Stomach smooth muscle (tissue), 2 donors: ENCODE data around the gene CRABP2.
A peak's percentile ranks its signal among the peaks of the same experiment; 100 is the strongest.

ENCODE experiments used
- H3K27ac ChIP-seq: one replicate; pipeline ENCODE4 v1.7.0; 2013; ENCODE audit warnings: mild to moderate bottlenecking, low read length, inconsistent platforms
- H3K27me3 ChIP-seq, 2 donors: one replicate each; pipeline ENCODE4 v1.7.0; 2013; ENCODE audit warnings: low read length in 2 of 2; ENCODE audit not compliant: insufficient read depth in 2 of 2, control insufficient read depth in 1 of 2
- H3K36me3 ChIP-seq, 2 donors: one replicate each; pipeline ENCODE4 v1.7.0; 2013; ENCODE audit warnings: low read length in 2 of 2; ENCODE audit not compliant: control insufficient read depth in 2 of 2, insufficient read depth in 2 of 2
- H3K4me1 ChIP-seq: one replicate; pipeline ENCODE4 v1.7.0; 2013; ENCODE audit warnings: low read length; ENCODE audit not compliant: control insufficient read depth, insufficient read depth
- H3K4me3 ChIP-seq, 2 donors: one replicate each; pipeline ENCODE4 v1.7.0; 2013; ENCODE audit warnings: low read length in 2 of 2
- H3K9ac ChIP-seq, 2 donors: one replicate each; pipeline ENCODE4 v1.7.0; 2013; ENCODE audit warnings: low read length in 2 of 2, mild to moderate bottlenecking in 1 of 2
- H3K9me3 ChIP-seq, 2 donors: one replicate each; pipeline ENCODE4 v1.7.0; 2013; ENCODE audit warnings: low read length in 2 of 2; ENCODE audit not compliant: control insufficient read depth in 2 of 2
- donor health status: healthy.
- donor health status: Pancreatic carcinoma.

CRABP2 gene

DNA sequence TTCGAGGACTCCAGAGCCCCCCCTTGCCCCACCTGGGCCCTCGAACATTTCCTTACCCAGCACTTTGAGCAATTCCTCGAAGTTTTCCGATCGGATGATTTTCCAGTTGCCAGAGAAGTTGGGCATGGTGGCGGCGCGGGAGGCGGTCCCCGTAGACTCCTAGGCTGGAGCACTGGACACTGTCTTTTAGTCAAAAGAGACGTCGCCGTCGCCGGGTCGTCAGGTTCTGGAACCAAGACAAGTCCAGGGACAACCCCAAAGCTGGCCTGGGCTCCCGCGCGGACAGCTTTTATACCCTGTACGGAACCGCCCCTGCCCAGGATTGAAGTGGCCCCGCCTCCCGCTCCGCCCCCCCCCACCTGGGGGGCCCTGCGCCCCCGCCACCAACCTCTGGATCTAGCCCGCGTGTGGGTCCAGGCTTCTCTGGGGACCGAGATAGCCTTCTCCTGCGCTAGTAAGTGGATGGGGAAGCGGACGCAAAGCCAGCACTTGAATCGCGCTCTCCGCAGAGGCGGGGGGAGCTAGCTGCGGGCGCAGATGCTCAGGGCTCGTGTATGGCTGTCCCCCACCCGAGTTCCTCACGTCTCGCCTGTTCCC, at the start of gene CRABP2:
Gene CRABP2 (minus strand): TSS at position 263 of the 597 bp plus-strand sequence. CDS start 137 bp downstream, at position 126.
- Histone ChIP-seq H3K9me3 (no peaks in the 10 kb centered on the region), H3K27ac (peak within 1 kb of the TSS; percentile 67), H3K4me1 (peaks cover 52% of the 10 kb centered on the region), H3K4me3 (peak within 1 kb of the TSS; percentile 63 to 74), H3K9ac (peak within 1 kb of the TSS; percentile 71 to 76), H3K36me3 (no peaks in the 10 kb centered on the region), H3K27me3 (peaks cover 0 to 12% of the 10 kb centered on the region in 2 donors)

DNA sequence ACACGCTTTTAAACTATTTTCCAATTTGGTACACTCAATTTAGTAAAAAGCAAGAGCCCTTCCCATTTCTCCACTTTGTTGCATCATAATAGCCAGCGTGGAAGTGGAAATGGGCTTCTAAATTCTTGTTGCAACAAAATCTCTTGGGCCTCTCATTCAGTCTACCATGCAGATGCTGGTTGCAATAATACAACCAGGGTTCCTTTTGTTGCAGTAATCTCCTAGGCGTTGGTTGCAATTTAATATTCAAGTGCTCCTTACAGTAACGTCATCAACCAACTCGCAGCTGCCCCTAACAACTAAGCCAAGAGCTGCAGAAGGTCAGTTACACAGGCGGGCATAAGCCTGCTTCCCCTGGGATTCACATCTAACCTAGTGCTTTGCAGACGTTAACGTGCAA, 48.8 kb upstream of the CRABP2 start:
- H3K27me3 ChIP-seq: no peaks in the 10 kb centered on the region
- no peak overlapping the region for H3K27ac ChIP-seq
- no peaks in the 10 kb centered on the region for H3K9me3 ChIP-seq
- H3K9ac ChIP-seq: no peak overlapping the region
- H3K36me3 ChIP-seq: no peaks in the 10 kb centered on the region
- peaks cover 25% of the 10 kb centered on the region for H3K4me1 ChIP-seq
- no peak overlapping the region for H3K4me3 ChIP-seq

DNA sequence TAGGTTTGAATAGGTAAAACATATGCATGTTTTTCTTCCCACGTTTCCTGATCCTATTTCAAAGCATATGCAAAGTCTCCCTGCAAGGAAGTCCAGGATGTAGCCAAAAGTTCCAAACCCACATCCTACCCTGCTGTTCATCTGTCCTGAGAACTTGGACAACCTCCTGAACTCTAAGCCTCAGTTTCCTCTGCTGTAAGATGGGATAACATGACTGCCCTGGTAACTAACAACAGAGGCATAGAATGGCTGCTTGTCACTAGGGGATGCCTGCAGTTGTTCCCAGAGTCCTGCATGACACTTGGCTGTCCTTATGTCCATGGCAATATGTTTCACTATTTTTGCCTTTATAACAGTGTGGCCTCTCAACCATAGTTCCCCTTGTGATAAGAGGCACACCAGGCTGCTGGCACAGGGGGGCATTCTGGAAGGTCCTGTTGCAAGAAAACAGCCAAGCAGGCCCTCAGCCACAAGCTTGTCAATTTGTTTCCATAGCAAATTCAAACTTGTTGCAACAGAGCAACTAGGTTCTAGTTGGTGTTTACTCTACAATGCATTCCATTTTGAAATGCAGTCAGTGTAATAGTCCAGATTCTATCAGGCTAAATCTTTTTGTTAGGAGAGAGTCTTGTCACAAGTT, 47.6 kb upstream of the CRABP2 start:
- peaks cover 38% of the 10 kb centered on the region for H3K4me1 ChIP-seq
- H3K9ac ChIP-seq: peak overlapping the region; percentile 83 to 93
- H3K9me3 ChIP-seq: no peaks in the 10 kb centered on the region
- H3K4me3 ChIP-seq: peak overlapping the region; percentile 90 to 95
- peak overlapping the region; percentile 18 for H3K27ac ChIP-seq
- no peaks in the 10 kb centered on the region for H3K27me3 ChIP-seq
- H3K36me3 ChIP-seq: no peaks in the 10 kb centered on the region

DNA sequence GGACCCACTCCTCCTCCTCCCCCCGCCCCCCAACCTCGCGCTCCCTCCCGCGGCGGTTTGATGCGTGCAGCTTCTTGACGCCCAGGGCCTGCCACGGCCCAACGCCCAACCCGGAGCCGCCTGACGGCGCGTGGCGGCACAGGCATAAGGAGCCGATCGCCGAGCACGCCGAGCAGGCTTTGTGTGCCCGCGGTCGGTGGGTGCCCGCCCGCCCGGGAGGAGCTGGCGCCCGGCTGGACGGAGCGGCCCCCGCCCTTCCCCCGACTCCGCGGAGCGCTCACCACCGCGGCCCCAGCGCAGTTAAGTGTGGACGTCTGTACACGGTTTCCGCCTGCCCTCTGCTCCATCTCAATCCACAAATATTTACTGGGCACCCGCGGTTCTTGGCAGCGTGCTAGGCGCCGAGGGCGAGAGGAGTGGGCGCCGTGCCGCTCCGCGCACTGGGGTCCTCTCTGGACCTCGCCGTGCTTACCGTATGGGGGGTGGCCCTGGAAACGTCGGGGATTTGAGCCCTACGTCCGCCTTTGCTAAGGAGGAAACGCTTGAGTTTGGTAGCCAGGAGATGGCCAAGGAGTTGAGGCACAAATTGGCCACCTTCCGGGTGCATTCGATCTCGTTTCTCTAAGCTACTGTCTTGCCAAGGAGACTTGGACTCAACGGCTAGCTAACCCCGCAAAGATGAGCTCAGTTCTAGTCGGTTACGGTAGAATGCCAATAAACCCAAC, 46.5 kb upstream of the CRABP2 start:
- Histone ChIP-seq H3K9ac (peak overlapping the region; percentile 83 to 93), H3K4me1 (peaks cover 46% of the 10 kb centered on the region), H3K9me3 (no peaks in the 10 kb centered on the region), H3K27ac (peak overlapping the region; percentile 99), H3K27me3 (no peaks in the 10 kb centered on the region), H3K36me3 (no peaks in the 10 kb centered on the region), H3K4me3 (peak overlapping the region; percentile 90 to 95)

DNA sequence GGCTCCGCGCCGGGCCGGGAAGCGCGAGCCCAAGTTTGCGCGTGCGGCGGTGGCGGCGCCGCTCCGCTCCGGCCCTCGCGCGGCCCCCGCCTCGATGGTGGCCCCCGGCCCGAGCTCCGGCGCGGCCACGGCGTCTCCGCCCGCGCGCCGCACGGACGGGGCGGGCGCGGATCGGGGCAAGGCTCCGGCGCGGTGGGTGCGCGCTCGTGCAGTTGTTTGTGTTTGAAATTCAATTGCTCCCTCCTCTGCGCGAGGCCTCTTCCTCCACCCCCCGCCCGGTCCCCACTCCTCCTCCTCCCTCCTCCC, 46.0 kb upstream of the CRABP2 start, which contains the start of gene HDGF:
Gene HDGF (minus strand): TSS at position 225 of the 306 bp plus-strand sequence. CDS start 246 bp downstream, outside the sequence.
- Histone ChIP-seq H3K9ac (peak within 1 kb of the TSS; percentile 94 to 95), H3K4me3 (peak within 1 kb of the TSS; percentile 90 to 95), H3K9me3 (no peaks in the 10 kb centered on the region), H3K27ac (peak within 1 kb of the TSS; percentile 99), H3K4me1 (peaks cover 47% of the 10 kb centered on the region), H3K27me3 (no peaks in the 10 kb centered on the region), H3K36me3 (no peaks in the 10 kb centered on the region)

DNA sequence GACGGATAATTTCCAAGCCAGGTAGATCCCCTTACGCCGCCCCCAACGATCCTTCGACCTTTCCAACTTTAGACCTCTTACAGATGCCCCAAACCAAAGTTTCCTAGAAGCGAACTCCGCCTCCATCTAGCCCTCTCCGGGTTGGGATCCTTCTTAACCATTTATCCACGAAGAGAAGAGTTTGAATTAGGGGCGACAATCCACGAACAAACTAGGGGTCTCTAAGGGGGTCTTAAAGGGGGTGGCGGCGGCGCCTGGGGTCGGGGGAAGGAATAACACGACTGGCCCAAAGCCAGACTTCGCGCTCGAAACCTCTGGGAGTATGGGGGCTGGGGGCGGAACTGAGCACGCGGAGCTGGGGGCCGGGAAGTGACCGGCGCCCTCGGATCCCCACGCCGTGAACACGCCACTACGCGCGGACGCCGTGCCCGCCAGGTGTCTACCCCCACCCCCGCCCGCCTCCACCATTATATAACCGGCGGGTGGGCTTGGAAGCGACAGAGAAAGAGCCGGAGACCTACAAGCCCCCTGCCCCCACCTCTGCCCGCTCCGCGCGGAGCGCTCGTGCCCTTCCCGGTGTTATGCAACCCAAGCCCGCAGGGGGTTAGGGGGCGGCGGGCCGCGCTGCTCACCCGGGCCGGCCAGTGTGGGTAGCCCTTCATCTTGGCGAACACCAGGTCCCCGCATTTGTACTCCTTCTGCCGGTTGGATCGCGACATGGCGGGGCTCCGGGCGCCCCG, 45.5 kb upstream of the CRABP2 start:
- Histone ChIP-seq H3K36me3 (no peaks in the 10 kb centered on the region), H3K27me3 (no peaks in the 10 kb centered on the region), H3K9ac (peak overlapping the region; percentile 94 to 95), H3K4me1 (peaks cover 52% of the 10 kb centered on the region), H3K27ac (peak overlapping the region; percentile 99), H3K4me3 (peak overlapping the region; percentile 64 to 95), H3K9me3 (no peaks in the 10 kb centered on the region)

DNA sequence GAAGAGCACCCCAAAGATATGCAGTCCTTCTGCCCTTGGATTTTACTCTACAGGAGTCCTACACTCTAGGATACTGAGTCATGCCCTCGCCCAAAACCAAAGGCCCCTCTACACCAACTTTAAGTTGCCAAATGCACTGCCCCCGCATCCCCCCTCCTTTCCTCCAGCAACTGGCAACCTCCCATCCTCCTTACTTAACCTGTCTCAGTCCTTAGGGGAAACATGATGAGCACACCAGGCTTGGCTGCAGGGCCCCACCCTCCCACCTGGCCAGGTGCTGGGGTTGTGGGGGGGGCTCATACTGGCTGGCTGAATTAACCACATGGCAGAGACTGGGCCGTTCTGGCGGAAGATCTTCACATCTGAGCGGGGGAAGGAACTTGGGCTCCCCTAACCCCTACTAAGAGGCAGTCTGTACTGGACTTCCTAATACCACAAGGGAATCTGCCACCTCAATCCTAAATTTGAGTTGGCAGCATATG, 44.8 kb upstream of the CRABP2 start:
- H3K27me3 ChIP-seq: no peaks in the 10 kb centered on the region
- H3K4me3 ChIP-seq: peak overlapping the region; percentile 64 to 95
- peak overlapping the region; percentile 99 for H3K27ac ChIP-seq
- peaks cover 58% of the 10 kb centered on the region for H3K4me1 ChIP-seq
- no peaks in the 10 kb centered on the region for H3K36me3 ChIP-seq
- peak overlapping the region; percentile 94 to 95 for H3K9ac ChIP-seq
- no peaks in the 10 kb centered on the region for H3K9me3 ChIP-seq

DNA sequence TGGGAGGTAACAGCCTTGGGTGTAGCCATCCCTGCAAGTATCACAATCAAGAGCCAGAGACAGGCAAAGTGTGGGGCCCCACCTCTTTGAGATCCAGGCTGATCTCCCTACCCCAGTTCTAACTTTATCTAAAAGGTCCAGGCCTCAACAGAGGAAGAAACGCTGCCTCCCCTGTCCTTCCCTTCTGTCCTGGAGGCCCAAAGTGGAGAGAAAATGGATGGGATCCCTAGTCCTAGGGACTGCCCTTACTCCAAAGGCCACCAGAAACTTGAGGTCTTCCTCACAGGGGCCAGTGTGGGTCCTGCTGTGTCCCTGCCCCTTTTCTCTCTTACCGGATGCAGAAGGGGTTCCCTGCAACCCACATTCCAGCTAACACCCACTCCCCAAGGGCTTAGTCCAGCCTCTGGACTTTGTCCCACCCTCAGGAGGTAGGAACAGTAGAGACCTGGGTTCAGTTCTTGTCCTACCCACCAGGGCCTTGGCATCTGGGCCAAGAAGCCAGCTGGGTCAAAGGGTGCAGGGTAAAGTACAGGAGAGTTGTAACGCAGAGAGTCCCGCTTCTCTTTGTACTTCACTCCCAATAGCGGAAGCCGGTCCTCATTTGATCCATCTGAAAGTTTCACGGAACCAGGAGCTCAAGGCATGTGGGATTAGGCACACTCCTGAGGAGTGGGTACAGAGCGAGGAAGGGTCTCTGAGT, 44.2 kb upstream of the CRABP2 start:
- Histone ChIP-seq H3K27me3 (no peaks in the 10 kb centered on the region), H3K36me3 (peaks cover 3 to 4% of the 10 kb centered on the region in 2 donors), H3K27ac (peak overlapping the region; percentile 99), H3K4me1 (peaks cover 64% of the 10 kb centered on the region), H3K9me3 (no peaks in the 10 kb centered on the region), H3K4me3 (peak overlapping the region; percentile 64 to 95), H3K9ac (peak overlapping the region; percentile 94 to 95)

DNA sequence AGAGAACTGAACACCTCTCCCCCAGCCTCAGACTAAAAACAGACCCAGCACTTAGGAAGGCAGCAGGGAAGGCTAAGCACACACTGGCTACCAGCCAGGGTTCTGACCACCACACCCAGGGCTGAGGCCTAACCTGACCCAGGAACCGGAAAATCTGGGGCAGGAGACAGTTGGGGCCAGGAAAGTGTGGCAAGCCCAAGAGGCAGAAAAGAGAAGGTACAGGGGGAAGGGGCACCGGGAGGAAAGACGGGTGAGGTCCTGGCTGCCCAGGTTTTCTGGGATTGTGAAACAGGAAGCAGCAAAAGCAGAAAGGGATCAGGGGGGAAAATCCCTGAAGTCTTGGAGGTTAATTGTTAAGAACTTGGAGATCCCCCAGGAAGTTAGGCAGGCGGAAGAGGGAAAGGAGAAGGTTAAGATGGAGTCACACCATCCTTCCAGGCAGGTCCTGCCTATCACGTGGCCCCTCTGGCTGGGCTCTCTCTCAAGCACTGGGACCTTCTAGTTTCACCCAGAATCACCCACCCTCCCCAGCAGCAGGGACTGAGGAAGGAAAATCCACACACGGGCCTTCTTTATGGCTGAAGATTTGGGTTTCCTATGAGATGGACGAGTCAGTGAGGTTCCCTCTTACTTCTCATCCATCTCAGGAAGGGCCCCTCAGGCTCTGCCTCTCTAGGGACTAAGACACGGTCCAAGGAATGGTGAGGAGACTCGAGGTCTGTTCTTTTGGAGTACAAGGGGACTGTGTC, 43.5 kb upstream of the CRABP2 start:
- peaks cover 3 to 6% of the 10 kb centered on the region in 2 donors for H3K36me3 ChIP-seq
- peak overlapping the region; percentile 94 to 95 for H3K9ac ChIP-seq
- H3K27ac ChIP-seq: peak overlapping the region; percentile 99
- peak overlapping the region; percentile 64 to 95 for H3K4me3 ChIP-seq
- H3K4me1 ChIP-seq: peaks cover 64% of the 10 kb centered on the region
- no peaks in the 10 kb centered on the region for H3K27me3 ChIP-seq
- no peaks in the 10 kb centered on the region for H3K9me3 ChIP-seq
